SK-N-SH treated with all-trans-retinoic acid at 6 μM for 48 hours (cell line): Measurements from ENCODE around the gene TSPAN3.

Experiments used
- ARNTL ChIP-seq: fragments of 450-650 bp; formaldehyde crosslinking; IDR thresholded peaks from 2 replicates; pipeline ENCODE4 v1.5.0; 2020; ENCODE audit warnings: low read depth, mild to moderate bottlenecking, moderate library complexity, borderline replicate concordance
- ISL1 ChIP-seq: fragments of 250-450 bp; sonication (Bioruptor Pico); IDR thresholded peaks from 2 replicates; pipeline ENCODE4 v2.1.2; 2022; ENCODE audit warnings: mild to moderate bottlenecking, moderate library complexity
- ZFP3 ChIP-seq: fragments of 250-450 bp; sonication (Bioruptor Pico); IDR thresholded peaks from 2 replicates; pipeline ENCODE4 v1.5.0; 2020; ENCODE audit warnings: mild to moderate bottlenecking, moderate library complexity
- ZNF565 ChIP-seq: fragments of 450-650 bp; formaldehyde crosslinking; conservative IDR thresholded peaks from 2 replicates; pipeline ENCODE4 v1.5.0; 2020; ENCODE audit warnings: low read depth, mild to moderate bottlenecking, moderate library complexity

DNA sequence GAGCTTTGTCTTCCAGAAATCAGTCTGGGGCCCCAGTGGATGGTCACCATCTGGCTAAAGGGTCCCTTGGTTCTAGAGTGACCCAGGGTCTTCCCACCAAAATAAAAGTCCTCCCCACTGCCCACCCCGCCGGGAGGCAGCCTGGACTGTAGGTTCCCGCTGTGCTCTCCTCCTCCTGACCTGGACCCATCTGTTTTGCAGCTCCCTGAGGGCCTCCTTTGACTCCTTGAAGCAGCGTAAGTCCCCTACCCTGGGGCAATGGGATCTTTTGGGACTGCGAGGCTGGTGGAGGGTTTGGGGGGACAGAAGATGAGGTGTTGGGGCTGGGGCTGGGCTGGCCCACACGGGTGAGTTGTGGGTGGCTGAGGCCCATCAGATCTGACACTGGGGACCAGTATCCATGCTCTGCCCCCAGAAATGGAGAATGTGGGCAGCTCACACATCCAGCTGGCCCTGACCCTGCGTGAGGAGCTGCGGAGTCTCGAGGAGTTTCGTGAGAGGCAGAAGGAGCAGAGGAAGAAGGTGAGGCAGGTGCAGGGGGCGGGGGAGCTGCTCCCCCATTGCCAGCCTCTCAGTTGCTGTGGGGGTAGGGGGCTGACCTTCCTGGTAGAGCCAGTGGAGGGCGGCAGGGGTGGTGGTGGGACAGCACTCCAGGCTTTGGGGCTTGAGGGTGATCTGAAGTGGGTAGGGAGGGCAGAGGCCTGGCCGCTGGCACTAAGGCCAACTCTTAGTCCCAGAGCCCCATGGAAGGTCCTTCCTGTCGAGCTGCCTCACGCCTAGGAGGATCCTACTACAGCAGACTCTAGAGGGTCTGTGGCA lies 45.6 kb downstream of the TSPAN3 start:
- TF ChIP-seq ZFP3 (no peak), ISL1 (CRISPR knock-in tag) (no peak), ARNTL (no peak), ZNF565 (no peak)
